ENCODE results near the gene MT1B.

The MT1B gene

GRCh38 chr16:56611281-56611833 is 40.3 kb upstream of the MT1B start:
- TF ChIP-seq GATA2 (IDR thresholded peaks at IDR 0.05; ENCODE audit: low read depth, low read length) (no peak), GATA3 (IDR thresholded peaks at IDR 0.05; ENCODE audit: low read depth, low read length) (no peak)

GRCh38 chr16:56613706-56614105 is 38.0 kb upstream of the MT1B start:
- no peak for TF ChIP-seq GATA3 (IDR thresholded peaks at IDR 0.05; ENCODE audit: low read depth, low read length)
- TF ChIP-seq GATA2 (IDR thresholded peaks at IDR 0.05; ENCODE audit: low read depth, low read length): no peak

GRCh38 chr16:56614549-56614991 is 37.1 kb upstream of the MT1B start:
- TF ChIP-seq GATA2 (IDR thresholded peaks at IDR 0.05; ENCODE audit: low read depth, low read length): no peak
- TF ChIP-seq GATA3 (IDR thresholded peaks at IDR 0.05; ENCODE audit: low read depth, low read length): no peak

DNA sequence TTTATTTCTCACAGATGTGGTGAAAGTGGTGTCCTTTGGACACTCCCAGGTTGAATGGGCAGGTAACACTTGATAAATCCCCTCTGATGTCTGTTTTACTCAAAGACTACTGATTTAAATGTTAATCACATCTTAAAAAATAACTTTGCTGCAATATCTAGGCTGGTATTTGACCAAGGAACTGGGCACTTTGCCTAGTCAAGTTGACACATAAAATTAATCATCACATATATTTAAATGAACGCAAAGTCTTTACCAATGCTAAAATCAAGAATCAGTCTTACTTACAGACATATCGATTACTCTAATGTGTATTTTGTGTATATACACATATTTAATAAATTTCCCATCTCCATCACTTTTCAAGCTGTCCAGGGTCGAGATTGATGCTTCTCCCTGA is 36.3 kb upstream of the MT1B start:
- TF ChIP-seq GATA2 (IDR thresholded peaks at IDR 0.05; ENCODE audit: low read depth, low read length) (no peak), GATA3 (IDR thresholded peaks at IDR 0.05; ENCODE audit: low read depth, low read length) (no peak)

GRCh38 chr16:56616608-56617211 is 35.0 kb upstream of the MT1B start:
- no peak for TF ChIP-seq GATA2 (IDR thresholded peaks at IDR 0.05; ENCODE audit: low read depth, low read length)
- no peak for TF ChIP-seq GATA3 (IDR thresholded peaks at IDR 0.05; ENCODE audit: low read depth, low read length)

DNA sequence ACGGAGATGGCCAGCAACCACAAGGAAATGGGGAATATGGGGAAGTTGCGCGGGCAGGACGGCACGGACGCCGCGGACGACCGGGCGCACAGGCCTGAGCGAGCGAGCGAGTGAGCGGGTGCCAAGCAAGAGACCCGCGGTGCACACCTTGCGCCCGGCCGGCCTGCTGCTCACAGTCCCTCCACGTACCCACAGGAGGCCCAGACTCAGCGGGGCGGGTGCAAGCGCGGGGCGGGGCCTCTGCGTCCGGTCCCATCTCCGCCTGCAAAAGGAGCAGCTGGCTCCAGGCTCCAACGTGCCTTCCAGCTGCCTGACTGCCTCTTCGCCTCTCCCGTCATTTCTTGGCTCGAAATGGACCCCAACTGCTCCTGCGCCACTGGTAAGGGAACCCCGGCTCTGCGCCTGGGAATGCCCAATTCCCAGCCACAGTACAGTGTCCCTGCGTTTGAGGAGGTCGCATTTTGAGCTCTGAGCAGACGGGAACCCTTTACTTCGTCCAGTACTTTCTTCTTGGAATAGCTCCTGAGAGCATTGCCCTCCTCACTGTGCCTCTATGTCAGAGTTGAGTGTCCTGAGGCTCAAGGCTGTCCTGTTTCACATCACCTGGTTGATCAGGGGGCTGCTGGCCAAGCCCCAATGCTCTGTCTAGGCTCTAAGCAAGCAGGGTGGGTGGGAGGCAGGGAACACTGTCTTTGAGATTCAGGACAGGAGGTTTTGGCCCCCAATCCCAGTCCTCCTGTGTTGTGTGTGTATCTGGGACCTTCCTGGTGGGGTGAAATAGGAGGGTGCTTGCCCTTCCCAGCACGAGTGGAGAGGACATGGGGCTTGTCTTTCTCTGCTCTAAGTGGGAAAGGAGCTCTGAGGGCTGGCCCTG is 34.2 kb upstream of the MT1B start:
- TF ChIP-seq GATA2 (IDR thresholded peaks at IDR 0.05; ENCODE audit: low read depth, low read length) (no peak), GATA3 (IDR thresholded peaks at IDR 0.05; ENCODE audit: low read depth, low read length) (no peak)

DNA sequence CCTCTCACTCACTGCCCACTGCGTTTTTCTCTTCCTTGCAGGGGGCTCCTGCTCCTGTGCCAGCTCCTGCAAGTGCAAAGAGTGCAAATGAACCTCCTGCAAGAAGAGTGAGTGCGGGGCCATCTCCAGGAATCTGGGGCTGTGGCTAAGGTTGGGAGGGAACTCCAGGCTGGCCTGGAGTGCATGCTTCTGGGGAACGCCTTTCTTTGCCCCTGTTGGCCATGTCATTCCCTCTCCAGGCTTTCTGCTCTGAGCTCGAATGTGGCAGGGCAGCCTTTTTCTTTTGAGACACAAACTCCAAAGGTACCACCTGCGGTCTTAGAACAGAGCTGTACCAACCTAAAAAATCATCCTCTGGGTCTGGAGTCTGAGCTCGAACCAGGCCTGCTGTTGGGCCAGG is 33.5 kb upstream of the MT1B start:
- no peak for TF ChIP-seq GATA3 (IDR thresholded peaks at IDR 0.05; ENCODE audit: low read depth, low read length)
- TF ChIP-seq GATA2 (IDR thresholded peaks at IDR 0.05; ENCODE audit: low read depth, low read length): no peak

DNA sequence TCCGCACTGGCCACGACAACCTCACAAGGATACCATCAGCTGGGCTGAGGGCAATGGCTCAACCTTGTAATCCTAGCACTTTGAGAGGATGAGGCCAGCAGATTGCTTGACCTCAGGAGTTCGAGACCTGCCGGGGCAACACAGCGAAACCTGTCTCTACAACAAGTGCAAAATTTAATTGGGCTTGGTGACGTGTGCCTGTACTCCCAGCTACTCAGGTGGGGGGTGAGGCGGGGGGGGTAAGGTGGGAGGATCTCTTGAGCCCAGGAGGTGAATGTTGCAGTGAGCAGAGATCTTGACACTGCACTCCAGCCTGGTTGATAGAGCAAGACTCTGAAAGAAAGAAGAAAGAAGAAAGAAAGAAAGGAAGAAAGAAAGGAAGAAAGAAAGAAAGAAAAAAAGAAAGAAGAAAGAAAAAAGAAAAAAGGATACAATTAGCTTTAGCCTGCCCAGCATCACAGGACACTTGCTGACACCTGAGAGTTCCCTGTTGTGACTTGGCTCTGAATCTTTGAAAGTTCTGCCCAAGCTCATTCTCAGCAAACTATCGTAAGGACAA is 31.3 kb upstream of the MT1B start:
- no peak for TF ChIP-seq GATA2 (IDR thresholded peaks at IDR 0.05; ENCODE audit: low read depth, low read length)

GRCh38 chr16:56623637-56624036 is 28.0 kb upstream of the MT1B start:
- TF ChIP-seq GATA3 (IDR thresholded peaks at IDR 0.05; ENCODE audit: low read depth, low read length) (no peak), GATA2 (IDR thresholded peaks at IDR 0.05; ENCODE audit: low read depth, low read length) (no peak)

- TF ChIP-seq GATA3 (IDR thresholded peaks at IDR 0.05; ENCODE audit: low read depth, low read length) (no peak), GATA2 (IDR thresholded peaks at IDR 0.05; ENCODE audit: low read depth, low read length) (no peak)
Measured at GRCh38 chr16:56625140-56625942, 26.3 kb upstream of the MT1B start, which contains the start of gene MT1E. TSS of gene MT1E (plus strand) at chr16:56625781. CDS start at chr16:56625852, 71 bp downstream.

DNA sequence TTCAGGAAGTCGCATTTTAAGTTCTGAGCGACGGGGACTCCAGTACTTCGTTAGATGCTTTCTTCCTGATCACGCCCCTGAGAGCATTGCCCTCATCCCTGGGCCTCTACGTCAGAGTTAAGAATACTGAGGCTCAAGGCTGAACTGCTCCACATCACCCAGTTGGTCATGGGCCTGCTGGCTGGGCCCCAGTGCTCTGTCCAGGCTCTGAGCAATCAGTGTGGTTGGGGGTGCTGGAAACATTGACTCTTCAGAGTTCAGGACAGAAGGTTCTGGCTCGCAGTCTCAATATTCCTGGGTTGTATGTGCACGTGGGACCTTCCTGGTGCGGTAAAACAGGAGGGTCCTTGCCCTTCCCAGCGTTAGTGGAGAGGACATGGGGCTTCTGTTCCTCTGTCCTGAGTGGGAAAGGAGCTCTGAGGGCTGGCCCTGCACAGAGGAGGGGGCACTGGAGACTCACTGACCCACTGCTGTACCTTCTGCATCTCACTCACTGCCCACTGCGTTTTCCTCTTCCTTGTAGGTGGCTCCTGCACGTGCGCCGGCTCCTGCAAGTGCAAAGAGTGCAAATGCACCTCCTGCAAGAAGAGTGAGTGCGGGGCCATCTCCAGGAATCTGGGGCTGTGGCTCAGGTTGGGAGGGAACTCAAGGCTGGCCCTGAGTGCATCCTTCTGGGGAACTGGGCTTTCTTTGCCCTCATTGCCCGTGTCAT is 25.6 kb upstream of the MT1B start:
- no peak for TF ChIP-seq GATA3 (IDR thresholded peaks at IDR 0.05; ENCODE audit: low read depth, low read length)
- TF ChIP-seq GATA2 (IDR thresholded peaks at IDR 0.05; ENCODE audit: low read depth, low read length): no peak

GRCh38 chr16:56626685-56627084 is 25.0 kb upstream of the MT1B start:
- TF ChIP-seq GATA3 (IDR thresholded peaks at IDR 0.05; ENCODE audit: low read depth, low read length) (no peak), GATA2 (IDR thresholded peaks at IDR 0.05; ENCODE audit: low read depth, low read length) (no peak)

All from SH-SY5Y (cell line).